ENCODE results near the gene PRR35. TPM values are rescaled to one million over a fixed set of nuclear protein-coding genes. Genes with fewer than 3 reads are reported as not detected.

PRR35 gene
- total RNA-seq, 1 experiment from 2014 or later, result not detected

DNA sequence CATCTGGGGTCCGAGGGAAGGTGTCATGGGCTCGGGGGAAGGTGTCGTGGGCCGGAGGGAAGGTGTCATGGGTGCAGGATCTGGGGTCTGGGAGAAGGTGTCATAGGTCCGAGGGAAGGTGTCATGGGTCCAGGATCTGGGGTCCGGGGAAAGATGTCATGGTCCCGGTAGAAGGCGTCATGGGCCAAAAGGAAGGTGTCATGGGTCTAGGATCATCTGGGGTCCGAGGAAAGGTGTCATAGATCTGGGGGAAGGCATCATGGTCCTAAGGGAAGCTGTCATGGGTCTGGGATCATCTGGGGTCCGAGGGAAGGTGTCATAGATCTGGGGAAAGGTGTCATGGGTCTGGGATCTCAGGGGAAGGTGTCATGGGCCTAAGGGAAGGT lies 30.6 kb downstream of the PRR35 start:
- peaks cover 69% of the 10 kb centered on the region for H3K4me1 Mint-ChIP-seq (ENCODE audit: low read depth, unreplicated experiment)
- CTCF ChIA-PET, result no interaction called here
- peak overlapping the region; percentile 87 for H3K27ac Mint-ChIP-seq (ENCODE audit: unreplicated experiment)
- TF ChIP-seq, protein P1, sequence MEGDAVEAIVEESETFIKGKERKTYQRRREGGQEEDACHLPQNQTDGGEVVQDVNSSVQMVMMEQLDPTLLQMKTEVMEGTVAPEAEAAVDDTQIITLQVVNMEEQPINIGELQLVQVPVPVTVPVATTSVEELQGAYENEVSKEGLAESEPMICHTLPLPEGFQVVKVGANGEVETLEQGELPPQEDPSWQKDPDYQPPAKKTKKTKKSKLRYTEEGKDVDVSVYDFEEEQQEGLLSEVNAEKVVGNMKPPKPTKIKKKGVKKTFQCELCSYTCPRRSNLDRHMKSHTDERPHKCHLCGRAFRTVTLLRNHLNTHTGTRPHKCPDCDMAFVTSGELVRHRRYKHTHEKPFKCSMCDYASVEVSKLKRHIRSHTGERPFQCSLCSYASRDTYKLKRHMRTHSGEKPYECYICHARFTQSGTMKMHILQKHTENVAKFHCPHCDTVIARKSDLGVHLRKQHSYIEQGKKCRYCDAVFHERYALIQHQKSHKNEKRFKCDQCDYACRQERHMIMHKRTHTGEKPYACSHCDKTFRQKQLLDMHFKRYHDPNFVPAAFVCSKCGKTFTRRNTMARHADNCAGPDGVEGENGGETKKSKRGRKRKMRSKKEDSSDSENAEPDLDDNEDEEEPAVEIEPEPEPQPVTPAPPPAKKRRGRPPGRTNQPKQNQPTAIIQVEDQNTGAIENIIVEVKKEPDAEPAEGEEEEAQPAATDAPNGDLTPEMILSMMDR (IDR thresholded peaks at IDR 0.05; ENCODE audit: unreplicated experiment), result no peak
- H3K36me3 Mint-ChIP-seq (ENCODE audit: insufficient read depth, unreplicated experiment), result peaks cover 91% of the 10 kb centered on the region
- intact Hi-C loops (cut with micrococcal nuclease; ENCODE audit: unreplicated experiment), result no loop called here
- no peaks in the 10 kb centered on the region for H3K9me3 Mint-ChIP-seq (ENCODE audit: low read depth, unreplicated experiment)
- no TSS peak for BruUV-seq (replicated peaks)
- H3K4me3 Mint-ChIP-seq (ENCODE audit: low read depth, unreplicated experiment), result peak overlapping the region; percentile 92
- no peaks in the 10 kb centered on the region for H3K27me3 Mint-ChIP-seq (ENCODE audit: unreplicated experiment)
- DNase-seq, result no peak

- Mint-ChIP-seq H3K4me3 (ENCODE audit: low read depth, unreplicated experiment) (peak overlapping the region; percentile 92), H3K27ac (ENCODE audit: unreplicated experiment) (peak overlapping the region; percentile 87), H3K27me3 (ENCODE audit: unreplicated experiment) (no peaks in the 10 kb centered on the region), H3K4me1 (ENCODE audit: low read depth, unreplicated experiment) (peaks cover 69% of the 10 kb centered on the region), H3K36me3 (ENCODE audit: insufficient read depth, unreplicated experiment) (peaks cover 90% of the 10 kb centered on the region), H3K9me3 (ENCODE audit: low read depth, unreplicated experiment) (no peaks in the 10 kb centered on the region)
- TF ChIP-seq, protein P1 (IDR thresholded peaks at IDR 0.05; ENCODE audit: unreplicated experiment), result no peak
- CTCF ChIA-PET, result no interaction called here
- BruUV-seq (replicated peaks), result no TSS peak
- intact Hi-C loops (cut with micrococcal nuclease; ENCODE audit: unreplicated experiment), result no loop called here
- DNase-seq, result no peak
These were observed 31.0 kb downstream of the PRR35 start for GRCh38 chr16:591231-591630.

DNA sequence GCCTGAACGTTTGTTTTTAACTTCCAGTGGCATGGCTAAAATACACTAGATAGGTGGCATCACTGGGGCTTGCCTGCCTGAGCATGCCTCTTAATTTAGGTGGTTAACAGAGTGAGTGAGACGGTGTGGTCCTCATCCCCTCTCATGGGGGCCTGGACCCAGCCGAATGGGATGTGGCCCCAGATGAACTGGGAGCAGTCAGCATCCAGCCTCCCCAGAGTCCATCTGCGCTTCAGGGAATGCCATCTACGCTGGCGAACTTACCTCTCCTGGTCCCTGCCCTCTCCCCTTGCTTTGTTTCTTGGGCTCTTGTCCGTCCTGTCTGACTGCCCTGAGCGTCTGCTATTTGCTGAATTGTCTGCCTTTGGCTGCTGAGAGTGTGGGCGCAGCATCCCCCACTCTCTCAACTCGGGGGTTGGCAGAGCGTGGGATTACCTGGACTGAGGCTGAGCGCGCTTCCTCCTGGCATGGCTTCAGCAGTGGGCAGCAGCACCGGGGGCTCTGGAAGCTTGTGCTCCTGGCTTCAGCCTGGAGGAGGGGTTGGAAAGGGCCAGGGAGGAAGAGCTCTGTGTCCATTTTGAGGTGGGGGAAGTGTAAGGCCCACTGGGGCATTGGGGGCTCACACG lies 31.8 kb downstream of the PRR35 start:
- peaks cover 65% of the 10 kb centered on the region for H3K4me1 Mint-ChIP-seq (ENCODE audit: low read depth, unreplicated experiment)

GRCh38 chr16:592518-593306 lies 32.5 kb downstream of the PRR35 start:
- intact Hi-C loops (cut with micrococcal nuclease; ENCODE audit: unreplicated experiment), result loop anchor here (2.0 kb wide), 1 partner anchor 44 kb away; the partner anchor contains the start of gene METTL26
- H3K4me3 Mint-ChIP-seq (ENCODE audit: low read depth, unreplicated experiment), result peak overlapping the region; percentile 92
- BruUV-seq (replicated peaks), result no TSS peak
- CTCF ChIA-PET, result interaction anchor here (0.5 to 1.5 kb wide), 9 partner anchors 7 to 495 kb away, joined by 3 to 8 read pairs (median 3); partner anchors contain the start of genes METTL26 and WDR90
- no peaks in the 10 kb centered on the region for H3K9me3 Mint-ChIP-seq (ENCODE audit: low read depth, unreplicated experiment)
- TF ChIP-seq, protein P1 (IDR thresholded peaks at IDR 0.05; ENCODE audit: unreplicated experiment), result no peak
- H3K4me1 Mint-ChIP-seq (ENCODE audit: low read depth, unreplicated experiment), result peaks cover 59% of the 10 kb centered on the region
- peaks cover 86% of the 10 kb centered on the region for H3K36me3 Mint-ChIP-seq (ENCODE audit: insufficient read depth, unreplicated experiment)
- peak overlapping the region; percentile 83 for H3K27ac Mint-ChIP-seq (ENCODE audit: unreplicated experiment)
- peak; percentile 51 for DNase-seq
- no peaks in the 10 kb centered on the region for H3K27me3 Mint-ChIP-seq (ENCODE audit: unreplicated experiment)

More for the DNA sequence above, 31.8 kb downstream of the PRR35 start:
- H3K36me3 Mint-ChIP-seq (ENCODE audit: insufficient read depth, unreplicated experiment), result peaks cover 90% of the 10 kb centered on the region
- CTCF ChIA-PET, result interaction anchor here (0.5 kb wide), 1 partner anchor 178 kb away, joined by 4 read pairs; no protein-coding TSS in a partner anchor
- BruUV-seq (replicated peaks), result no TSS peak
- TF ChIP-seq, protein P1 (IDR thresholded peaks at IDR 0.05; ENCODE audit: unreplicated experiment), result no peak
- no peaks in the 10 kb centered on the region for H3K27me3 Mint-ChIP-seq (ENCODE audit: unreplicated experiment)
- no peak for DNase-seq
- peak overlapping the region; percentile 87 for H3K27ac Mint-ChIP-seq (ENCODE audit: unreplicated experiment)
- peak overlapping the region; percentile 92 for H3K4me3 Mint-ChIP-seq (ENCODE audit: low read depth, unreplicated experiment)
- no peaks in the 10 kb centered on the region for H3K9me3 Mint-ChIP-seq (ENCODE audit: low read depth, unreplicated experiment)
- intact Hi-C loops (cut with micrococcal nuclease; ENCODE audit: unreplicated experiment), result loop anchor here (2.0 kb wide), 1 partner anchor 45 kb away; the partner anchor contains the start of gene METTL26

All from Calu3 (cell line).